GM21360 (cell line): ENCODE measurements around the gene MOB2.

Experiments
- ATAC-seq: cut with Tn5 transposase; IDR thresholded peaks from one replicate; pipeline ENCODE4 v1.9.1; 2021; ENCODE audit warnings: mild to moderate bottlenecking, moderate library complexity; ENCODE audit not compliant: unreplicated experiment

The MOB2 gene

DNA sequence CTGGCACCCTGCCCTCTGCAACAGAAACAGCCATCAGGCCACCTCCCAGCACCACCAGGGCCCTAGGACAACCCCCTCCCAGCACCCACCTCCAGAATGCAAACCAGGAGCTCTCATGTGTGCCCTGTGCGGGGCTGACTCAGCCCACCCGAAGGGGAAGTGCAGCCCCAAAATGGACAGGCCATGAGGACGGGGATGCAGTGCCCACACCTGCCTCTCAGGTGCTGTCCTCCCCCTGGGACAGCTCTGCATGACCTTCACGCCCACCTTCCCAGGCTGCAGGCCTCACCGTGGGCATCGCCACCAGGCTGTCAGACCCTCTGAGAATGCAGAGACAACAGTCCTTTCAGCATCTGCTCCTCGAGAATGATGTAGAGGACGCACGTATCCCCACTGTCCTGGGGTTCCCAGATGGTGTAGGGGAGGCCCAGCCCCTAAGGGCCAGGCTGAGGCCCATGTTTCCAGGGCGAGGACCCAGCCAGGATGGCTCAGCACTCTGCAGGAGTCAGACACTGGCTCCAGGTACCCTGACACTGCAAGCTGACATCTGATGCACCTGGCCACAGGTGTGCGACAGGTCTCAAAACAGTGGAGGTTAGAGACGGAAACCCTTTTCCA is 13.5 kb downstream of the MOB2 start:
- no peak for ATAC-seq

DNA sequence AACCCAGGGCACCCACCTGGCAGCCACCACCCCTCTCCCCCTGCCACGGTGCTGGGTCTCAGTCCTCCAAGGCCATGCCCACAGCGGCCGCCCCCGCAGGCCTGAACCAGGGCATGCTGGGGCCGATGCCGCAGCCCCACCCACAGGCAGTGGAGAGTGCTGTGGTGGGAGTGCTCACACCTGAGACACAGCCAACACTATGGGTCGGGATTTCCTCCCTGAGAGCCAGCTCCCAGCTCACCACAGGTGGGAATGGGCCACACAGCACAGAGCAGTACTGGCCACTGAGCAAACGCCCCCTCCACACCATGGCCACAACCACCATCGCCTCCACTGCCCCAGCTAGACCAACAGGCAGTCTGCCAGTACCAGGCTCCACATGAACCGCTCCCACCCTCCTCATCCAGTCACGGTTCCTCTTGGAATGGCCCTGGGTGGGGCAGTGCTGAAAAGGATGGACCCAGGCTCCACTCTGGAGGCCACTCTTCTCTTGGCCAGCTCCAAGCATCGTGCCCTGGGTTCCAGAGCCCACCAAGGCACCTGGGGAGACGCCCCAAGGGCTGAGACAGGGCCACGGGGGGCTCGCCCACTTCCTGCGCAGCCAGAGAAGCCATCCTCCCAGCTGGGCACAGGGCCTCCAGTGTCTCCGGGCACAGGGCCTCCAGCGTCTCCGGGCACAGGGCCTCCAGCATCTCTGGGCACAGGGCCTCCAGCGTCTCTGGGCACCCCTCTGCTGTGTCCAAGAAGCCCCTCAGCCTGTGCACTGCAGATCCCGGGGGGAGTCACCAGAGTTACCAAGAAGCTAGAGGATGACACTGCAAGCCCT is 14.2 kb downstream of the MOB2 start:
- ATAC-seq: no peak

DNA sequence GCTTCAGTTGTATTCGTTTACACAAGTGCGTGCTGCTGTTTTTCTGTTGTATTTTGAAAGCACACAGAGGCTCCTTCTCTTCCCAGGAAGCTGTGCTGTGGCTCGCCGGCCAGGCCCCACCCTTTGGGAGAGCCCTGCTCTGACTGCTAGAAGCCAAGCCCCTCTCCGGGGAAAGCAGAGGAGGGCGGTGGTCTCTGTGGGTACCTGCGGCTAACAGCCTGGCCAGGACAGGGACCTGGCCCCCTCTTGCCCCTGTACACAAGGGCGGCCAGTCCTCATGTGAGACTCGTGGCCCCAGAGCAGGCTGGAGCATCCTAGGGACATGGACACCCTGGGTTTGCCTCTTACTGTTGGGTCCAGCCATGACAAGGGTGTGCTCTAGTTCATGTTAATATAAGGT is 14.8 kb downstream of the MOB2 start:
- no peak for ATAC-seq

DNA sequence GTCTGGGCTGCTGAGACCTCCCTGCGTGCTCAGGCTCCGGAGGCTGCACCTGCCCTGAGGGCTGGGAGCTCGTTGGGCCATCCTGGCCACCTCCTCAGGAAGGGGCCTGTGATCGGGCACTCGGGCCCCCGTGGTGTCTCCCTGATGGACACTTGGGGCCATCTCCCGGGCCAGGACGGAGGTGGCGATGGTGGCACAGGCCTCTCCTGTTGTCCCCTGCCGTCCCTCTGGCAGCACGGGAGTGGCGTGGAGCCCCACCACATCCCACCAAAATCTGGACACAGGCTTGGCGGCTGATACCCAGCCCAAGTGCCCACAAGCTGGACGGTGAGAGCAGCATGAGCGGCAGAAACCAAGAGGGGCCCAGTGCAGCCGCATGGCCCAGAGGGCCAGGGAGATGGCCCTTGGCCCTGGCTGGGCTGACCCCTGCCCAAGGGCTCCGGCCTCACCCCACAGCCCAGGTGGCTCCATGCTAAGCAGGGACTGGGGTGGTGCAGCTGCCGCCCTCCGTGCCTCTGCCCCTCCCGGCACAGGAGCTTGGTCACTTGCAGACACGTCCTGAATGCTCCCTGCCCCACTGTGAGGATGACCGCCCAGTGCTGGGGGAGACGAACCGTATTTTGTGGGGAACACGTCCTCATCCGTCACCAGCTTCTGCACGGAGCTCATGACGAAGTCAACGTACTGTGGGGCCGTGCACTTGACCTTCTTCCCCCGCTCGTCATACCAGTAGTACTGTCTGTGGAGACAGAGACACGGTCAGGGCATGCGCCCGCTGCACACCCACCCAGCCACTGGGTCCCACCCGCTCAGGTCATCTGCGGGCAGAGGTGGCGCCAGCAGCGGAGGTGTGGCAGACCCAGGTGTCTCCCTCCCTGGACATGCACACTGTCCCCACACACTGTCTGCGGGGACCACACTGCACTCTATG is 15.6 kb downstream of the MOB2 start:
- no peak for ATAC-seq

DNA sequence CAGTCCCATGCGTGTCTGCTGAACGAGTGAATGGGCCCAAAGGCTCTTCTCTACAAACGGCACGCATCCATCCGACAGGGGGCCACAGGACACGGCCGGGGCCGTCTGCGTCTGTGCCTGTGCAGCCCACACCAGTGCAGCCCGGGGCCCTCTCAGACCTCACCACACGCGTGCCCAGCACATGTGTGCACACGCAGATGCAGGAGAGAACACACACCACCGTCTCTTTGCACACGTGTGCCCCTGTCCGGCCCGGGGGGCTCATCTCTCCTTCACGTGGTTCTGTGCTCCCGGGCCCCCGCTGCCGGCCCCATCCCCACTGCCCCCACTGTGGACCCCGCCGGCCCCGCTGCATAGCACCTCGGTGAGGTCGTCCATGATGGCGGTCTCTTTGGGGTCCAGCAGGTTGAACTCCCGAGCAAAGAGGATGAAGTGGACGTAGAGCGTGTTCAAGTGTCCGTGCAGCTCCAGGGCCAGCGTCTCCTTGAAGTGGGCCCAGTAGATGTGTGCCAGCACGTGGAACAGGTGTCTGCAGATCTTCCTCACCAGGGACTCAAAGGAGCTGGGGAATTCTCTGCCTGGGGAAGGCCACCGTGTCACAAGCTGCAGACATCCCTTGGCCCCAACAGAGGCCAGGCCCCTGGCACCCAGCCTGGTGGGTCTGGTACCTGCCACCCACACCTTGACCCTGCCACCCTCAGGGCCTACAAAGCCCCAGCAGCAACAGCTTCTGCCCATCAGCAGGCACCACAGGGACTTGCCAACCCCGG is 16.5 kb downstream of the MOB2 start:
- no peak for ATAC-seq

DNA sequence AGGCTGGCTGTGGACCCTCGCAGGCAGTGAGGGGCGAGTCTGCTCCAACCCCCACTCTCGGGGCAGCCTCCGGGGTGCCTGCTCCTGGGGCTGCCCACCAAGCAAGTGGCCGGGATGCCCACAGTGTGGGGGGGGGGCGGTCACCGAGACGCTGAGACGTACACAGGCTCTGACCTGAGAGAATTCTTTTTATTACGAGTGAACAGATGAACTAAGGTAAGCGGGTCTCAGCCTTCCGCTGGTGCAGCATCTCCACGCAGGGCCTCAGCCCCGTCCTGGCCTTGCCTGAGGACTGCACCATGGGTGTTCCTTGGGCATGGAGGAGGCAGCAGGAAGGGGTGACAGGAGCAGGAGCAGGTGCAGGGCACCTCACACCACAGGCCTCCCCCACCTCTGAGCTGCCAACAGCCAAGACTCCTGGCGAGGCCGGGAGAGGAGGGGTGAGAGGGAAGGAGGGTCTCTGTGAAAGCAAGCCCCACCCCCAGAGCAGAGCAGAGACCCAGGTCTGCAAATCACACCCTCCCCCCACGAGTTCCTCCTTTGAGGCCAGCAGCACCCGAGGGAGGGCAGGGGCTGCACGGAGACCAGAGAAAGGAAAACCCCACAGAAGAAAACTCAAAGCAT is 17.2 kb downstream of the MOB2 start:
- no peak for ATAC-seq

DNA sequence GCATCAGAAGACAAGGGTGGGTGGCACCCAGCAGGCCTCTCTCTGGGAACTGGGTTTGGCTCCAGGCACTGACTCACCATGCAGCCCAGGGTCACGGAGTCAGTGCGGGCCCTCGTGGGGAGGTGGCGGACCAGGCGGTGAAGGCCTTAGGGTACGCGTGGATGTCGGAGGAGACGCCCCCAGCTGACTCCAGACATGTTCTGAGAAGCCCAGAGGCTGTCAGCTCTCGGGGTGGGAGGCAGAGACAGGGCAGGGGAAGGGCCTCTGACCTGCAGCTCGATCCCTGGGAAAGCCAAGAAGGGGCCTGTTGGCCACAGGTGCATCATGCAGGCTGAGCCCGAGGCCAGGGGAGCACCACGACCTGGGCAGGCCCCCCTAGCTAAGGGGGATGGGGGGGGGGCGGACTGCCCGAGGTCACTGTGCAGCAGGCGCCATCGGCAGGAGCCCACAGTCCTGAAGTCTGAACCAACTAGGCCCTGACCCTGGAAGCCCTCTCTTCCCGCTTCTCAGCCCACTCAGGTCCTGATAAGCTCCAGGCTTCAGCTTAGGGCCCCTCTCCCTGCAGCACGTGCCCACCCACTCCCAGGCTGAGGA is 18.0 kb downstream of the MOB2 start:
- ATAC-seq: no peak

DNA sequence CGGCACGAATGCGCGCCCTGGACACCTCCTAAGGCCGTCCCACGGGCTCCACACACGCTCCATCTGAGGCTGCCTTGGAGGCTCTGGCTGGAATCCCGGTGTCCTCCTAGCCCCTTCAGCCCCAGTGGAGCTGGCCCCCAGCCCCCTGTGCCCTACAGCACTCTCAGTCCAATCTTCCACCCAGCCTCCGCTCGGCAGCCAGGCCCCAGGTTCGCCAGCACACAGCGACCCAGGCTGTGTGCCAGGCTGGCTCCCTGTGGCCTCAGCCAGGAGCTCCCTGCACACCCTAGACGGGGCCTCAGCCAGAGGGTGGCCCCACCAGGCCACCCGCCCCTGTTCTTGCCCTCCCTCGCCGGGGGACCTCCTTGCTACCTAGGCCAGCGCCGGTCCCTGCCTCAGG is 18.6 kb downstream of the MOB2 start:
- ATAC-seq: no peak

DNA sequence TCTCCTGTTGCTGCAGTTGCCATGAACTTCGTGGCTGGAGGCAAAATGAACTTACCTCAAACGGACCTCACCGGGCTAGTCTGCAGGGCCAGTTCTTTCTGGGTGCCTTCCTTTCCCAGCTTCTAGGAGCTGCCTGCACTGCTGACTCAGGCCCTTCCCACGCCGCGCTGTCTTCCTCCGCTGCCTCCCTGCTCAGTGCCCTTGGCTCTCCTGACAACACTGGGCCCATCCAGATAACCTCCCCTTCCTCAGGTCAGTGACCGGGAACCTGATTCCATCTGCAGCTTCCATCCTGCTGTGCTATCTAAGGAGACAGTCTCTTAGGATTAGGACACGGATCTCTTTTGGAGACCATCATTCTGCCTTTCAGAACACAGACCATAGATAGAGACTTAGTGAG is 19.3 kb downstream of the MOB2 start:
- no peak for ATAC-seq

DNA sequence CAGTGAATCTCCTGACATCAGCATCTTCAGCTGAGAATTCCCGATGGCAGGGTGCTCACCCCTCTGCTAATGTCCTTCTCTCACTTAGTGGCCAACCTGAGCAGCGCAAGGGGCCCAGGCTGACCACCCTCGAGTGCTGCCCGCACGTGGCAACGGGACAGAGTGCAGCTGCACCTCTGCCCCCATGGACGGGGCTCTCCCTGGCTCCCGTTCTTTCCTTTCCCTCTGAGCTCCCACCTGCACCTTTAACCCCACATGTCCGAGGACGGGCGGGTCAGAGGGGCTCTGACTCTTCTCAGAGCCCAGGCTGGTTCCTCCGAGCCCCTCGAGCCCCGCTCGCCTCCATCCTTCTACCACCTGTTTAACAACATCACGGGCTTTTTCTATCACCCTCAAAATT is 19.8 kb downstream of the MOB2 start:
- no peak for ATAC-seq

DNA sequence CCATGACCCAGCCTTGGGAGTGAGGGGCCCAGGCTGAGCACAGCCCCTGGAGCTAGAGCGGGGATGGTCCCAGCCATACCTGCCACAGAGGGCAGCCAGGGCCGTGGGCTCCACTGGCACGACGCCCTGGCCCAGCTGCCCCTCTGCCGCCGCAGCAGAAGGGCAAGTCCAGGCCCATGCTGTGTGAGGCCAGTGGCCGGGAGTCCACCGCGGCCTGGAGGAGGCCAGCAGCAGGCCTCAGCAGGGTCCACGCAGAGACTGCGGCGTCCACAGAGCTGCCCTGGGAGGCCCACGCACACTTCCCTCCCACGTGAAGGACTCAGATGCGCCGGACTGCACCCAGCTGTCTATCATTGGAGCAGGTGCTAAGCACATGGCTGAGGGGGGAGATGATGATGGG is 23.5 kb downstream of the MOB2 start:
- ATAC-seq: no peak

DNA sequence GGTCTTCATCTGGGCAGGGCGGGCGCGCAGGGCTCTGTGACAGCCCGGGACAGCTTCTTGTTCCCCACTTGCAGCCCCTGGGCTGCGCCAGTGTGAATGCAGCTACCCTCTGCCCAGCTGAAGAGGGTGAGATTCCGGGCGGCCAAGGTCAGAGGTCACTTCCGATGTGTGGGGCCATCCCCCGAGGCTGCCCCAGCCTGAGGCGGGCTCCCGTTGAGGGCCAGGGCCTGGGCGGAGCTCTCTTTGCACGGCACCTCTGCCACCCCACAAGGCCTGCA is 23.9 kb downstream of the MOB2 start:
- no peak for ATAC-seq

DNA sequence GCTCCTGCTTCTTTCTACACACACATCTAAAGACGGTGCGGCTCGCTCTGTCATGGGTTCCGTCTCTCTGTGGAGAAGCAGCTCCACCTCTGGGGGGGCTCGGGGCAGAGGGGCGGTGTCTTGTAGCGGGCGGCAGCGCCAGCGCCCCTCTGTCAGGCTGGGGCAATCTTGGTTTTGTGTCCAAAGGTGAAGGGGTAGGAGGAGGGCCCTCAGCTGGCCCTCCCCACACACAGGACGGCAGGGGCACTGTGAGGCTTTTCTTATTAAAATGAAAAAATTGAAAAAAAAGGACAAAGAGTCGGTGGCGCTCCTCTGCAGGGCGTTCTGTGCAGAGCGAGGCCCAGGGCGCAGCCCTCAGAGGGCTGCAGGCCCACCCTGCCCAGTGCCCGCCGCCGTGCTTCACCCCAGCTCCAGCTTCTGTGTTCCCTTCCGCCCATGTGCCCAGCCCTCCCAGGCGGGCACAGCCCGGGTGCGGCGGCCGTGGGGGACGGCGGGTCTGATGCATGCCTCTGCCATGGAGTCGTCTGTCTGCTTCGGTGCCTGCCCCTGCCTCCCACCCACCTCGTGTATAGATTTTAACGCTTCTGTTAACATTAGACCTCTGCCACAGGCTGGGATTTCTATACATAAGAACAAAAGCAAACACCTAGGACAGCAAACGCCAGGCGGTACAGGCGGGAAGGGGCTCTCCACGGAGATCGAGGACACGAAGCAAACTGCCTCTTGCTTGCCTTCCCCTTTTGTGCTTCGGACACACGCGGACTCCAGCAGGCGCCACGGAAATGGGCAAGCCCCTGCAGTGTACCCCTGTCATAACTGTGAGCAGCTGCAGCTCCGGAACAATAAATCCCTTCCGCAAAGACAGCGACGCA is 24.5 kb downstream of the MOB2 start:
- no peak for ATAC-seq

DNA sequence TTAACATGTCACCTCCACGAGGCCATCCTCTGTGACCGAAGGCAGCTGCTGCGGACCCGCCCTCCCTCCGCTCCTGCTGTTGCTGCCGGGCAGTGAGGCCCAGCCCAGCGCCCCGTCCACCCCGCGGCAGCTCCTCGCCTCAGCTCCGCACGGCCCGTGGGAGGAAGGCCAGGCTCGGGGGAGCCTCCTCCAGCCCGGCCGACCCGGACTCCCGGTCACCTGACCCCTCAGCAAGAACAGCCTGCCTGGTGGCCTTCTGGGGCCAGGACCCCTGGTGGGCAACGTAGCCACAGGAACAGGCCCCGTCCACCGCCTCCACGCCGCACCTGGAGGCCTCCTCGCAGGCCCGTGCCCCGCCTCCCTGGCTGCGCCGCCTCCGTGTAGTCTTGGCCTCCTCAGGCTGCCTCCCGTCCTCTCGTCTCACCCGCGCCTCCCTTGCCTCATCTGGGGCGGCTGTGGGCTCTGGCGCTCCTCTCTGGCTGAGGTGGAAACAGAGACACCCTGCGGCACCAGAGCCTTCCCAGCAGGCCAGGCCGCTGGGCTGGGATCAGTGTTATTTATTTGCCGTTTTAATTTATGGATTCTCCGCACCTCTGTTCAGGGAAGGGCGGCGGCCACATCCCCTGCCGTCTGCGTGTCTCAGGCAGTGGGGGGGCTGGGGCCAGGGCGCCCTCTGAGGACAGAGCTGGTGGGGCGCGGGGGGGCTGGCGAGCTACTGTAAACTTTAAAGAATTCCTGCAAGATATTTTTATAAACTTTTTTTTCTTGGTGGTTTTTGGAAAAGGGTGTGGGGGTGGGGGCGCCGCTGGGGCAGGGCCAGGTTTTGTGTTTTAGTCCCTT is 25.4 kb downstream of the MOB2 start:
- ATAC-seq: no peak

DNA sequence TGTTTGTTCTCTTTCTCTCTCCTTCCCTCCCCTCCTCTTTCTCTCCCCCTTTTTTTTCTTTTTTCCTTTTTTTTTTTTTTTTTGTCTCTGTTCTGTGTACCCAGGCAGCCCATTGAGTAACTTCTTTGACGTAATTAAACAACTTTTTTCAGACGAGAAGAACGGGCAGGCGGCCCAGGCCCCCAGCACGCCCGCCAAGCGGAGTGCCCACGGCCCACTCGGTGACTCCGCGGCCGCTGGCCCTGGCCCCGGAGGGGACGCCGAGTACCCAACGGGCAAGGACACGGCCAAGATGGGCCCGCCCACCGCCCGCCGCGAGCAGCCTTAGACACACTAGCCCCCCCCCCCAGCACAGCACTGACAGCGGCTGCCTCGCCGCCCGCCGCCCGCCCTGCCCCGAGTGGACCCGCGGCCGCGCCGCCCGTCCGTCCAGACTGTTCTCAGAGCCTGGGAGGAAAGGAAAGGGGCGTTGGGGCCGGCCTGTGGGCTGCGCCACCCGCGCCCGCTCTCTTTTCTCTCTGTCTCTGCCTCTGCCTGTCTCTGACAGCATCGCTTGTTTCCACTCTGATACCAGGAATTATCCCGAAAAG is 26.1 kb downstream of the MOB2 start:
- no peak for ATAC-seq

DNA sequence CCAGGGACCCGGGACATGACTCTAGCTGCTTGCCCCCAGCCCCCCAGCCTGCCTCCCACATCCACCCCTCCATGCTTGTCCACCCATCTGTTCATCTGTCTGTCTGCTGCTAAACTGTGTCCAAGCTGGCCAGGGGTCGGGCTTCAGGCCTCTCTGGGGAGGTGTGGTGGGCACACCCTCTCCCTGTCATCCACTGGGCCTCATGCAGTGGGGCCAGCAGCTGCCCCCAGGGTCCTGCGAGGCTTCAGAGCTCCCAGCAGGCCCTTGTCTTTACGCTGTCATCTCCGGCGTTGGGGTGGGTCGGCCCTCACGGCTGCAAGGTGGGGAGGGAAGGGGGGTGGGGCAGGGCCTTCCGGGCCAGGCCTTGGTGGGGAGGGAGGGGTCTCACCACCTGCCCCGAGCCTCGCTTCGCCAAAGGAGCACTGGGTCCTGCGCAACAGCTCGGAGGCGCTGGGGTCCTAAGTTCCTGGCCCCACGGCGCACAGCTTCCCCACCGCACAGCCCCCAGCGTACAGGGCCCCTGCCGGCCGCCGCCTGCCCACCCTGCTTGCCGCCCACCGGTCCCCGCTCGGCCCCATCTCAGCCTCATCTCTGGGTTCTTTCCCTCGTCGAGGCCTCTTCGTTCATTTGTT is 26.7 kb downstream of the MOB2 start:
- no peak for ATAC-seq

DNA sequence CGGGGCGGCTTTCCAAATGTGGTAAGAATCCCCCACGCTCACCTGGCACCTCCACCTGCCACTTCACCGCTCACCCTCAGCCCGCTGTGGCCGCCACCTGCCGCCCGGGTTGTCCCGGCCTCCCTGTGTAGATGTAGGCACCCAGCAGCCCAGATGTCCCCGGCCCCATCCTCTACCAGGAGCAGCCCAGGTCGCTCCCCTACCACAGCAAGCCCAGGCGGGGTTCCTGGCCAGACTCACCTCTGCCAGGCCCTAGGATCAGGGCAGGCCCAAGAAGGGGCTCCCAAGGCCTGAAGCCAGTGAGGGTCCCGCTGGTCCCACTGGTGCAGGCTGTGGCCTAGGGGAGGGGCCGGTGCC is 27.4 kb downstream of the MOB2 start:
- ATAC-seq: no peak
